Measurements from ENCODE around the gene FKBP5. TPM values are rescaled to one million over a fixed set of nuclear protein-coding genes. Genes with fewer than 3 reads are reported as not detected.

The FKBP5 gene
- total and polyA plus RNA-seq, 9 of the 15 experiments (the other 6 are each of a cell fraction or from before 2014, with no cell fraction given): 32.7 to 151 (median 75.0) TPM

- no peak for TF ChIP-seq RBM15 (IDR thresholded peaks at IDR 0.05; ENCODE audit: insufficient read depth, low read length)
- no peak for TF ChIP-seq POLR3G (IDR thresholded peaks at IDR 0.05; ENCODE audit: extremely low read depth, insufficient read length, insufficient replicate concordance)
- peak; percentile 79 for TF ChIP-seq SUPT5H (IDR thresholded peaks at IDR 0.05)
- TF ChIP-seq JUN (IDR thresholded peaks at IDR 0.05; ENCODE audit: borderline replicate concordance, low read depth, low read length): peak; percentile 28; the same call in 1 of the 2 replicates
- TF ChIP-seq JUN (CRISPR knock-in tag; IDR thresholded peaks at IDR 0.05; ENCODE audit: borderline replicate concordance): peak; percentile 54; the same call in 1 of the 2 replicates
- peak; percentile 40; the same call in 1 of the 2 replicates for TF ChIP-seq KLF16 (IDR thresholded peaks at IDR 0.05)
- peak; percentile 99 for TF ChIP-seq EGR1 (conservative IDR thresholded peaks at IDR 0.05)
- no peak for TF ChIP-seq ZNF133 (CRISPR knock-in tag; IDR thresholded peaks at IDR 0.05)
- peak; percentile 67; the same call in 1 of the 2 replicates for TF ChIP-seq SOX6 (IDR thresholded peaks at IDR 0.05)
- peak; percentile 87 for TF ChIP-seq NKRF (IDR thresholded peaks at IDR 0.05; ENCODE audit: borderline replicate concordance)
- TF ChIP-seq STAG1 (CRISPR knock-in tag; IDR thresholded peaks at IDR 0.05; ENCODE audit: borderline replicate concordance): no peak
- TF ChIP-seq NCOR1 (IDR thresholded peaks at IDR 0.05): peak; percentile 86
- TF ChIP-seq ZEB2 (IDR thresholded peaks at IDR 0.05): peak; percentile 97
- TF ChIP-seq ZNF436 (CRISPR knock-in tag; IDR thresholded peaks at IDR 0.05): no peak
- TF ChIP-seq PCBP1 (IDR thresholded peaks at IDR 0.05; ENCODE audit: low read depth, low read length, poor library complexity, severe bottlenecking): peak; percentile 93
- peak; percentile 92 for TF ChIP-seq ZNF395 (CRISPR knock-in tag; IDR thresholded peaks at IDR 0.05)
- peak; percentile 84 for TF ChIP-seq ARID4B (CRISPR knock-in tag; IDR thresholded peaks at IDR 0.05)
- TF ChIP-seq ZNF830 (CRISPR knock-in tag; IDR thresholded peaks at IDR 0.05): no peak
- peak; percentile 32 for TF ChIP-seq HCFC1 (IDR thresholded peaks at IDR 0.05; ENCODE audit: low read depth, low read length)
- 0 out of 2 replicates have a peak, but pooled peaks have one; percentile 82 for TF ChIP-seq KAT7 (CRISPR knock-in tag; IDR thresholded peaks at IDR 0.05; ENCODE audit: borderline replicate concordance)
- no peak for TF ChIP-seq SRSF9 (IDR thresholded peaks at IDR 0.05; ENCODE audit: borderline replicate concordance, low read depth, low read length)
- TF ChIP-seq ILK (tag; IDR thresholded peaks at IDR 0.05; ENCODE audit: borderline replicate concordance, low read depth): no peak
Observed at GRCh38 chr6:35731736-35732532, 43.2 kb upstream of the FKBP5 start (continued).
